BLaER1 treated with 17β-estradiol and CSF1 and Interleukin-3, amounts not matched to agents 10 nM and 100 nM (cell line): ENCODE data around the gene TBC1D23.
"Not testable (repeated sequence)": the region's sequence is repeated elsewhere in the genome, so short reads cannot be mapped to it uniquely, and the experiment has no call there.

Experiments
- H3K27ac ChIP-seq, 11 experiments: shearing (Covaris generic); formaldehyde crosslinking; 2 replicates each; pipeline ENCODE4 v1.8.1; 2022
- H3K27me3 ChIP-seq, 11 experiments: shearing (Covaris generic); formaldehyde crosslinking; 2 replicates each; pipeline ENCODE4 v1.8.1; 2022
- H3K36me3 ChIP-seq, 11 experiments: shearing (Covaris generic); formaldehyde crosslinking; 2 replicates each; pipeline ENCODE4 v1.8.1; 2022
- H3K4me1 ChIP-seq, 10 experiments: shearing (Covaris generic); formaldehyde crosslinking; 2 replicates each; pipeline ENCODE4 v1.8.1; 2022
- H3K4me2 ChIP-seq, 11 experiments: shearing (Covaris generic); formaldehyde crosslinking; 2 replicates each; pipeline ENCODE4 v1.8.1; 2022
- H3K4me3 ChIP-seq, 10 experiments: shearing (Covaris generic); formaldehyde crosslinking; 2 replicates each; pipeline ENCODE4 v1.8.1; 2022
- H3K9ac ChIP-seq, 11 experiments: shearing (Covaris generic); formaldehyde crosslinking; 2 replicates each; pipeline ENCODE4 v1.8.1; 2022
- H3K9me3 ChIP-seq, 11 experiments: shearing (Covaris generic); formaldehyde crosslinking; replicated peaks in 1 of 11; 2 replicates each; pipeline ENCODE4 v1.8.1; 2022
- H4K20me1 ChIP-seq, 11 experiments: shearing (Covaris generic); formaldehyde crosslinking; 2 replicates each; pipeline ENCODE4 v1.8.1; 2022
- Cebpa-rat ChIP-seq, 11 experiments: shearing (Covaris generic); IDR thresholded peaks; 2 replicates each; pipeline ENCODE4 v1.8.1; 2022

Gene TBC1D23

DNA sequence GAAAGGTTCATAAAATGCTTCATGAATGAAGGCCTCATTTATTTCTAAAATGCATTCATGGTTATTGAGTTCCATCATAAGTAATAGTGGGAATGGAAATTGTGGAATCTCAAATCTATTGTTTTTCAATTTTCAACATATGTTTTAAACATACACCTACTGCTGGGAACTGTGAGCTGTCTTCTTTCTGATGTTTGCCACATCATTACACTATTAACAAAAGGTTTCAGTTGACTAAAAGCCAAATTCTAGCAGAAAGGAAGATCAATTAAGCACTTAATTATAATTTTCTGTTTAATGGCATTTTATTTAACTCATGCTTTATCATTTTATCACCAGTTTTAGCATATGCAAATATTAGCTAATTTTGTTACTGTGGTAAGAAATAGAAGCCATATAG lies 13.8 kb upstream of the TBC1D23 start:
- no peaks in the 10 kb centered on the region for H3K4me1 ChIP-seq
- no peaks in the 10 kb centered on the region for H3K36me3 ChIP-seq
- H3K9ac ChIP-seq = no peak overlapping the region
- no peak overlapping the region for H3K4me2 ChIP-seq
- H3K27me3 ChIP-seq = no peaks in the 10 kb centered on the region
- no peak overlapping the region for H3K27ac ChIP-seq
- TF ChIP-seq Cebpa-rat (IDR thresholded peaks at IDR 0.05) = no peak
- H3K4me3 ChIP-seq = no peak overlapping the region
- no peaks in the 10 kb centered on the region for H4K20me1 ChIP-seq
- H3K9me3 ChIP-seq = peaks cover 0 to 11% (median 3%) of the 10 kb centered on the region in 11 experiments; a peak in 8 of 22 replicates

- H3K9me3 ChIP-seq = peaks cover 0 to 11% (median 3%) of the 10 kb centered on the region in 11 experiments; a peak in 8 of 22 replicates
- no peaks in the 10 kb centered on the region for H3K4me1 ChIP-seq
- no peak overlapping the region for H3K9ac ChIP-seq
- H3K27me3 ChIP-seq = no peaks in the 10 kb centered on the region
- H3K4me3 ChIP-seq = no peak overlapping the region
- no peaks in the 10 kb centered on the region for H3K36me3 ChIP-seq
- no peak for TF ChIP-seq Cebpa-rat (IDR thresholded peaks at IDR 0.05)
- no peak overlapping the region for H3K27ac ChIP-seq
- no peak overlapping the region for H3K4me2 ChIP-seq
- H4K20me1 ChIP-seq = no peaks in the 10 kb centered on the region
Measured at GRCh38 chr3:100252001-100252400, 8.8 kb upstream of the TBC1D23 start.

DNA sequence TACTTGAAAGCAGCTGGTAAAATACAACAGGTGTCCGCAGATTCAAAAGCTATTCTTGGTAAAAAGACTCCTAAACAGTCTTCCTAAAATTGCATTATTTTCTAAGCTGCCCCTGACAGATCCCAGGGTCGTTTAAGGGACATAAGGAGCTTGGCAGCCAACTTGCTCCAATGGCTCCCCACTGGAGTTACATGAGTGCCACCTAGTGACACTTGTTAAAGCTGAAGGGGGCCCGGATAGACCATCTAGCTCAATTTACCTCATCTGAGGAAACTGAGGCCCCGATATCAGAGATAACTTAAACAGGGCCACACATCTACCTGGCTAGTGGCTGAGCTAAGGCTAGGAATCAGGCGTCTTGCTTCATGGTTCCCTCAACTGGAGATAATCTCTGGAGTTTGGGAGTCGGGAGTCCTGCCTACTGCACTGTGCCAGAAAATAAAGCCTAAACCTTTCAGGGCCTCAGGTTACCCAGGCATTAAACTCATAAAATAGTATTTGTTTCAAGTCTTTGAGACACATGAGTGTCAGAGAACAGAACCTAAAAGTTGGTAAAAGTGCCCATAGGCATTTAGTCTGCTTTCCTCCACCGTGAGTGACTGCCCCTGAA lies 6.5 kb upstream of the TBC1D23 start:
- no peak overlapping the region for H3K4me2 ChIP-seq
- H3K36me3 ChIP-seq = no peaks in the 10 kb centered on the region
- no peaks in the 10 kb centered on the region for H3K27me3 ChIP-seq
- peaks cover 0 to 11% (median 3%) of the 10 kb centered on the region in 11 experiments; a peak in 8 of 22 replicates for H3K9me3 ChIP-seq
- H3K4me1 ChIP-seq = no peaks in the 10 kb centered on the region
- no peaks in the 10 kb centered on the region for H4K20me1 ChIP-seq
- TF ChIP-seq Cebpa-rat (IDR thresholded peaks at IDR 0.05) = no peak
- no peak overlapping the region for H3K9ac ChIP-seq
- no peak overlapping the region for H3K27ac ChIP-seq
- H3K4me3 ChIP-seq = no peak overlapping the region

DNA sequence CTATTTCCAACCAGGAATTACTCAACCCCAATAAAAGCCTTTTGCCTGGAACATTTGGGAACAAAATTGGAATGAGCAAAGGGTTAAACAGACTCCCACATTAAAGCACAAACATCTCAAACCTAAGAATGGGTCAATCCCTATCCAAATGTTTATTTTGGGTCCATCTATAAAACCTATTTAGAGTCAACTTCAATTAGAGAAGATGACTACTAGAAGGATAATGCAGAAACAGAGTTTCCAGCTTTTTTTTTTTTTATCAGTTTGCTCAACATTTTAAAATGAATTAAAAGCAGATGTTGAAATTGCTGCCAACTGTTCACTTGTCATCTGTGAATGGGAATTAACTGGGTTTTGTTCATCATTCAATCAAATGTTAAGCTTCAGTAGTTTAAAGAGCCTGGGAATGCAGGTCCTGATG lies 4.1 kb upstream of the TBC1D23 start:
- peaks cover 8 to 14% (median 11%) of the 10 kb centered on the region in 10 experiments for H3K4me1 ChIP-seq
- H3K27ac ChIP-seq = no peak overlapping the region
- H3K9ac ChIP-seq = no peak overlapping the region
- no peaks in the 10 kb centered on the region; a peak in 2 of 22 replicates for H4K20me1 ChIP-seq
- no peak overlapping the region for H3K4me3 ChIP-seq
- TF ChIP-seq Cebpa-rat (IDR thresholded peaks at IDR 0.05) = no peak
- no peaks in the 10 kb centered on the region for H3K27me3 ChIP-seq
- H3K9me3 ChIP-seq = peaks cover 0 to 2% (median 0%) of the 10 kb centered on the region in 11 experiments; a peak in 4 of 22 replicates
- H3K36me3 ChIP-seq = no peaks in the 10 kb centered on the region
- H3K4me2 ChIP-seq = no peak overlapping the region

GRCh38 chr3:100257586-100257985 lies 3.2 kb upstream of the TBC1D23 start:
- no peak for TF ChIP-seq Cebpa-rat (IDR thresholded peaks at IDR 0.05)
- Histone ChIP-seq H3K9me3 (no peaks in the 10 kb centered on the region), H3K27ac (no peak overlapping the region), H3K4me1 (peaks cover 15 to 22% (median 19%) of the 10 kb centered on the region in 10 experiments), H4K20me1 (peaks cover 0 to 5% (median 0%) of the 10 kb centered on the region in 11 experiments; a peak in 6 of 22 replicates), H3K4me2 (no peak overlapping the region), H3K27me3 (no peaks in the 10 kb centered on the region), H3K4me3 (no peak overlapping the region), H3K9ac (no peak overlapping the region), H3K36me3 (no peaks in the 10 kb centered on the region)

- Histone ChIP-seq H4K20me1 (peaks cover 9 to 31% (median 17%) of the 10 kb centered on the region in 11 experiments; a peak in 14 of 22 replicates), H3K36me3 (no peaks in the 10 kb centered on the region), H3K9me3 (no peaks in the 10 kb centered on the region), H3K4me2 (peak overlapping the region; percentile 67 to 83 (median 77)), H3K9ac (peak overlapping the region; percentile 72 to 97 (median 90); a peak in 21 of 22 replicates), H3K4me3 (peak overlapping the region; percentile 53 to 99 (median 90)), H3K4me1 (peaks cover 19 to 43% (median 32%) of the 10 kb centered on the region in 10 experiments), H3K27ac (peak overlapping the region; percentile 51 to 96 (median 89); a peak in 21 of 22 replicates), H3K27me3 (no peaks in the 10 kb centered on the region)
- no peak for TF ChIP-seq Cebpa-rat (IDR thresholded peaks at IDR 0.05)
Measured at GRCh38 chr3:100260081-100260684, 609 bp upstream of the TBC1D23 start.

DNA sequence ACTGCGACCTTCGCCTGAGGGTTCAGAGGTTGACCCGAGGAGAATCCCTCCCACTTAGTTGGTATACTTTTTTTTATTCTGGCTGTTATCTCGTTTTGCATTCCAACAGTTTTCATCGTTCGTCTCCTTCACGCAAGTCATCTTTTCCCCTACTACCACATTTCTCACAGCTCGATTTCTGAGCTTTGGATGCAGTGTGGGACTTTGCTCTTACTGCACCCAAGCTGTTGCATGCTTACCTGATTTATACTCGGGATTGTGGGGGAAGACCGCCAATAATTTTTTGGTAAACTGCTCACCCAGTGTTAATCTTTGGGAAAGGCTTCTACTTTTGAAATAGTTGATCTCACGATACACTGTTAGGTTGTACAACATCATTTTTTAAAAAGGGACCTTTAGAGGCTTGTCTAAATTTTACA lies 702 bp downstream of the TBC1D23 start:
- Histone ChIP-seq H3K27ac (peak overlapping the region; percentile 79 to 96 (median 89); a peak in 21 of 22 replicates), H3K9me3 (no peaks in the 10 kb centered on the region), H3K4me1 (peaks cover 19 to 47% (median 32%) of the 10 kb centered on the region in 10 experiments), H3K9ac (peak overlapping the region; percentile 87 to 97 (median 91)), H3K4me2 (peak overlapping the region; percentile 83 to 97 (median 94)), H3K27me3 (no peaks in the 10 kb centered on the region), H4K20me1 (peaks cover 11 to 44% (median 25%) of the 10 kb centered on the region in 11 experiments; a peak in 19 of 22 replicates), H3K4me3 (peak overlapping the region; percentile 82 to 99 (median 92)), H3K36me3 (no peaks in the 10 kb centered on the region)
- TF ChIP-seq Cebpa-rat (IDR thresholded peaks at IDR 0.05) = no peak

DNA sequence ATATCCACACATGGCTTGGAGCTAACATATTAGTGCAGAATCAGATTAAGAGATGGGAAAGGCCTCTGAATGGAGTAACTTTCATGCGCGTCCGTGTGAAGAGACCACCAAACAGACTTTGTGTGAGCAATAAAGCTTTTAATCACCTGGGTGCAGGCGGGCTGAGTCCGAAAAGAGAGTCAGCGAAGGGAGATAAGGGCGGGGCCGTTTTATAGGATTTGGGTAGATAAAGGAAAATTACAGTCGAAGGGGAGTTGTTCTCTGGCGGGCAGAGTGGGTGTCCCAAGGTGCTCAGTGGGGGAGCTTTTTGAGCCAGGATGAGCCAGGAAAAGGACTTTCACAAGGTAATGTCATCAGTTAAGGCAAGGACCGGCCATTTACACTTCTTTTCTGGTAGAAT lies 2.1 kb downstream of the TBC1D23 start:
- not testable (repeated sequence) for H3K36me3 ChIP-seq, H3K4me3 ChIP-seq, H3K9me3 ChIP-seq, H3K27me3 ChIP-seq, H3K9ac ChIP-seq, H3K27ac ChIP-seq
- Histone ChIP-seq H4K20me1 (peaks cover 17 to 58% (median 38%) of the 10 kb centered on the region in 11 experiments; a peak in 19 of 22 replicates), H3K4me1 (peaks cover 19 to 54% (median 32%) of the 10 kb centered on the region in 10 experiments), H3K4me2 (peak overlapping the region in 5 of 11 experiments; percentile 34 to 97 (median 91); a peak in 7 of 22 replicates)

DNA sequence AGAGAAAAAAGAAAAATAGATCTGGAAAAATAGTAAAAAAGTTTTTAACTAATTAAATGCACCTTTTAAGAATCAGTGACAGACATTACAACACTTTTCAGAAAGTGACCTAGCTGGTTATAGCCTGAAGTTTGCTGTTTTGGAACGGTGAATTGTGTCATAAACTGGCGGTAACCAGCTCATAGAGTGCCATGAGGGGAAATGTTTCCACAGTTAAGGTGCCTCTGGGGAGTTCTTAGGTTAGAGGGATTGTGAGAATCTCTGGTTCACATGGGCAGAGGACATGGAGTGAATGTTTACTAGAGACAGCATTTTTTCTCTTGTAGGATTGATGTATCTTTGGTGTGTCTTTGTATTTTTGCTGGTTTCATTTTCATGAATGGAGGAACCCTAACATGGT lies 2.8 kb downstream of the TBC1D23 start:
- no peak for TF ChIP-seq Cebpa-rat (IDR thresholded peaks at IDR 0.05)
- Histone ChIP-seq H4K20me1 (peaks cover 21 to 65% (median 41%) of the 10 kb centered on the region in 11 experiments; a peak in 19 of 22 replicates), H3K9me3 (no peaks in the 10 kb centered on the region), H3K27ac (no peak overlapping the region), H3K27me3 (no peaks in the 10 kb centered on the region), H3K4me2 (peak overlapping the region; percentile 22 to 97 (median 36); a peak in 17 of 22 replicates), H3K4me1 (peaks cover 19 to 61% (median 33%) of the 10 kb centered on the region in 10 experiments), H3K4me3 (no peak overlapping the region), H3K9ac (peak overlapping the region in 1 of 11 experiments; percentile 21; a peak in 1 of 22 replicates), H3K36me3 (0 out of 22 replicates have a peak, but pooled peaks cover 0 to 4% (median 0%) of the 10 kb centered on the region in 11 experiments)
